PC-9 (cell line): Measurements from ENCODE around the gene ATP4B. TPM values are rescaled to one million over a fixed set of nuclear protein-coding genes. Genes with fewer than 3 reads are reported as not detected.

Experiments
- BruUV-seq: library from RNA; stranded (reverse); fragments of 400-500 nt; replicated peaks from 2 replicates; lab custom pipeline; 2021; lab: Mats Ljungman, UMichigan
- CTCF ChIA-PET: fragments of 300-600 bp; sonication (Branson Sonifier 250); formaldehyde crosslinking; loops from one replicate; lab custom pipeline; 2022; ENCODE audit warnings: antibody characterized with exemption; lab: Charles Lee
- POLR2A ChIA-PET: fragments of 300-600 bp; sonication (Branson Sonifier 250); formaldehyde crosslinking; loops from one replicate; lab custom pipeline; 2022; ENCODE audit warnings: antibody characterized with exemption; ENCODE audit not compliant: unreplicated experiment; lab: Charles Lee
- DNase-seq, 2 experiments: peaks; one replicate each; pipeline versions ENCODE4 v3.0.0 to v3.0.0-alpha.2; 2015 to 2022; ENCODE audit warnings: mixed read lengths in 1 of 2
- H2AFZ ChIP-seq: fragments of 200-600 bp; sonication (generic); 2 replicates; pipeline ENCODE4 v1.8.1; 2017; ENCODE audit warnings: antibody characterized with exemption
- H3F3A ChIP-seq: fragments of 200-600 bp; sonication (generic); 2 replicates; pipeline ENCODE4 v1.8.1; 2017; ENCODE audit warnings: antibody characterized with exemption, mild to moderate bottlenecking, low read depth; ENCODE audit not compliant: insufficient read depth
- H3K27ac ChIP-seq: fragments of 200-600 bp; sonication (generic); 2 replicates; pipeline ENCODE4 v1.6.1; 2016; ENCODE audit warnings: mixed run types
- H3K27me3 ChIP-seq: fragments of 200-600 bp; sonication (generic); 2 replicates; pipeline ENCODE4 v1.6.1; 2016; ENCODE audit warnings: low read depth, mixed run types; ENCODE audit not compliant: insufficient read depth
- H3K36me3 ChIP-seq: fragments of 200-600 bp; sonication (generic); 2 replicates; pipeline ENCODE4 v1.6.1; 2016; ENCODE audit warnings: low read depth, mixed run types
- H3K4me1 ChIP-seq: fragments of 200-600 bp; sonication (generic); replicated peaks from 2 replicates; pipeline ENCODE4 v1.6.1; 2016; ENCODE audit warnings: mixed run types; ENCODE audit not compliant: insufficient read depth
- H3K4me2 ChIP-seq: fragments of 200-600 bp; sonication (generic); 2 replicates; pipeline ENCODE4 v1.6.1; 2017; ENCODE audit warnings: mixed run types
- H3K4me3 ChIP-seq: fragments of 200-600 bp; sonication (generic); 2 replicates; pipeline ENCODE4 v1.6.1; 2016; ENCODE audit warnings: mixed run types
- H3K79me2 ChIP-seq: fragments of 200-600 bp; sonication (generic); 2 replicates; pipeline ENCODE4 v1.6.1; 2017; ENCODE audit warnings: low read depth, mixed run types
- H3K9me2 ChIP-seq: fragments of 200-600 bp; sonication (generic); 2 replicates; pipeline ENCODE4 v1.8.1; 2017; ENCODE audit warnings: mild to moderate bottlenecking; ENCODE audit not compliant: insufficient read depth
- H3K9me3 ChIP-seq: fragments of 200-600 bp; sonication (generic); 2 replicates; pipeline ENCODE4 v1.8.1; 2016; ENCODE audit warnings: low read depth; ENCODE audit not compliant: insufficient read depth
- H4K20me1 ChIP-seq: fragments of 200-600 bp; sonication (generic); 2 replicates; pipeline ENCODE4 v1.8.1; 2017; ENCODE audit not compliant: insufficient read depth
- CTCF ChIP-seq: fragments of 200-600 bp; sonication (generic); conservative IDR thresholded peaks from 2 replicates; pipeline ENCODE4 v1.6.1; 2017; ENCODE audit warnings: mixed run types, antibody characterized with exemption, mild to moderate bottlenecking, moderate library complexity
- EZH2 ChIP-seq: fragments of 200-600 bp; sonication (generic); IDR thresholded peaks from 2 replicates; pipeline ENCODE4 v1.8.0; 2017; ENCODE audit warnings: antibody characterized with exemption, low read depth
- intact Hi-C: fragments of 100-400 bp; cut with micrococcal nuclease; formaldehyde crosslinking; loops from one replicate; pipeline ENCODE4 v1.10.0; 2022; ENCODE audit not compliant: unreplicated experiment
- total RNA-seq: library from RNA; stranded (reverse); gene quantifications from 2 replicates; pipeline ENCODE4 v1.2.3, GENCODE V29; 2021

ATP4B gene
- total RNA-seq, 1 experiment from 2014 or later: not detected

- intact Hi-C loops: no loop called here
- peaks cover 10% of the 10 kb centered on the region; the same call in 1 of the 2 replicates for H3K36me3 ChIP-seq
- ChIA-PET CTCF (no interaction called here), POLR2A (no interaction called here)
- TF ChIP-seq CTCF (no peak), EZH2 (no peak)
- DNase-seq: no peak
- no peak overlapping the region for H3K4me3 ChIP-seq
- H3K9me3 ChIP-seq: no peaks in the 10 kb centered on the region
- H3K9me2 ChIP-seq: no peaks in the 10 kb centered on the region
- H4K20me1 ChIP-seq: peaks cover 93% of the 10 kb centered on the region
- BruUV-seq: no TSS peak
- peaks cover 74% of the 10 kb centered on the region for H3K79me2 ChIP-seq
- H3K4me2 ChIP-seq: no peak overlapping the region
- H3K27ac ChIP-seq: no peak overlapping the region
- no peaks in the 10 kb centered on the region for H3K27me3 ChIP-seq
- no peak overlapping the region for H2AFZ ChIP-seq
- no peaks in the 10 kb centered on the region; the same call in 1 of the 2 replicates for H3F3A ChIP-seq
- H3K4me1 ChIP-seq: no peaks in the 10 kb centered on the region
Measured at GRCh38 chr13:113616281-113616906, 41.6 kb downstream of the ATP4B start.

GRCh38 chr13:113613789-113614379, 44.1 kb downstream of the ATP4B start:
- no peaks in the 10 kb centered on the region for H3K4me1 ChIP-seq
- CTCF ChIA-PET: no interaction called here
- no peak overlapping the region for H3K4me2 ChIP-seq
- no peak overlapping the region for H3K4me3 ChIP-seq
- H3K9me2 ChIP-seq: no peaks in the 10 kb centered on the region
- H3K36me3 ChIP-seq: peaks cover 20% of the 10 kb centered on the region
- H3K9me3 ChIP-seq: no peaks in the 10 kb centered on the region
- DNase-seq: no peak
- intact Hi-C loops: no loop called here
- H3F3A ChIP-seq: 0 out of 2 replicates have a peak, but pooled peaks cover 3% of the 10 kb centered on the region
- H4K20me1 ChIP-seq: peaks cover 95% of the 10 kb centered on the region
- H2AFZ ChIP-seq: no peak overlapping the region
- BruUV-seq: no TSS peak
- peaks cover 89% of the 10 kb centered on the region for H3K79me2 ChIP-seq
- no peaks in the 10 kb centered on the region for H3K27me3 ChIP-seq
- H3K27ac ChIP-seq: no peak overlapping the region
- POLR2A ChIA-PET: no interaction called here
- no peak for TF ChIP-seq CTCF
- TF ChIP-seq EZH2: no peak

- Histone ChIP-seq H3K4me2 (no peak overlapping the region), H3K27ac (no peak overlapping the region), H3K4me1 (no peaks in the 10 kb centered on the region), H3K9me2 (no peaks in the 10 kb centered on the region), H4K20me1 (peaks cover 89% of the 10 kb centered on the region), H2AFZ (no peak overlapping the region), H3K79me2 (peaks cover 89% of the 10 kb centered on the region), H3K4me3 (no peak overlapping the region), H3F3A (0 out of 2 replicates have a peak, but pooled peaks cover 3% of the 10 kb centered on the region), H3K9me3 (no peaks in the 10 kb centered on the region), H3K36me3 (peaks cover 16% of the 10 kb centered on the region), H3K27me3 (no peaks in the 10 kb centered on the region)
- intact Hi-C loops: no loop called here
- ChIA-PET POLR2A (interaction anchor here (0.6 kb wide), 2 partner anchors 334 to 659 kb away, joined by 3 to 4 read pairs; no protein-coding TSS in a partner anchor), CTCF (no interaction called here)
- BruUV-seq: no TSS peak
- DNase-seq: no peak
- TF ChIP-seq CTCF (no peak), EZH2 (no peak)
Measured at GRCh38 chr13:113612607-113613006, 45.4 kb downstream of the ATP4B start.
